ENCODE results near the gene ADAM12.

- TF ChIP-seq CTCF (IDR thresholded peaks at IDR 0.05; ENCODE audit: low read depth, low read length, missing input control) (no peak), SP1 (IDR thresholded peaks at IDR 0.05) (no peak), MAX (IDR thresholded peaks at IDR 0.05) (no peak), GABPA (IDR thresholded peaks at IDR 0.05 in 1 of 2, conservative IDR thresholded peaks at IDR 0.05 in 1 of 2) (no peak), EGR1 (IDR thresholded peaks at IDR 0.05; ENCODE audit: low read depth in 2 of 2) (no peak), RXRA (IDR thresholded peaks at IDR 0.05) (no peak), TAF1 (conservative IDR thresholded peaks at IDR 0.05) (no peak), RAD21 (IDR thresholded peaks at IDR 0.05) (no peak), JUND (IDR thresholded peaks at IDR 0.05) (no peak), ZBTB33 (IDR thresholded peaks at IDR 0.05) (no peak), YY1 (IDR thresholded peaks at IDR 0.05) (no peak)
- TF ChIP-seq, protein P1, sequence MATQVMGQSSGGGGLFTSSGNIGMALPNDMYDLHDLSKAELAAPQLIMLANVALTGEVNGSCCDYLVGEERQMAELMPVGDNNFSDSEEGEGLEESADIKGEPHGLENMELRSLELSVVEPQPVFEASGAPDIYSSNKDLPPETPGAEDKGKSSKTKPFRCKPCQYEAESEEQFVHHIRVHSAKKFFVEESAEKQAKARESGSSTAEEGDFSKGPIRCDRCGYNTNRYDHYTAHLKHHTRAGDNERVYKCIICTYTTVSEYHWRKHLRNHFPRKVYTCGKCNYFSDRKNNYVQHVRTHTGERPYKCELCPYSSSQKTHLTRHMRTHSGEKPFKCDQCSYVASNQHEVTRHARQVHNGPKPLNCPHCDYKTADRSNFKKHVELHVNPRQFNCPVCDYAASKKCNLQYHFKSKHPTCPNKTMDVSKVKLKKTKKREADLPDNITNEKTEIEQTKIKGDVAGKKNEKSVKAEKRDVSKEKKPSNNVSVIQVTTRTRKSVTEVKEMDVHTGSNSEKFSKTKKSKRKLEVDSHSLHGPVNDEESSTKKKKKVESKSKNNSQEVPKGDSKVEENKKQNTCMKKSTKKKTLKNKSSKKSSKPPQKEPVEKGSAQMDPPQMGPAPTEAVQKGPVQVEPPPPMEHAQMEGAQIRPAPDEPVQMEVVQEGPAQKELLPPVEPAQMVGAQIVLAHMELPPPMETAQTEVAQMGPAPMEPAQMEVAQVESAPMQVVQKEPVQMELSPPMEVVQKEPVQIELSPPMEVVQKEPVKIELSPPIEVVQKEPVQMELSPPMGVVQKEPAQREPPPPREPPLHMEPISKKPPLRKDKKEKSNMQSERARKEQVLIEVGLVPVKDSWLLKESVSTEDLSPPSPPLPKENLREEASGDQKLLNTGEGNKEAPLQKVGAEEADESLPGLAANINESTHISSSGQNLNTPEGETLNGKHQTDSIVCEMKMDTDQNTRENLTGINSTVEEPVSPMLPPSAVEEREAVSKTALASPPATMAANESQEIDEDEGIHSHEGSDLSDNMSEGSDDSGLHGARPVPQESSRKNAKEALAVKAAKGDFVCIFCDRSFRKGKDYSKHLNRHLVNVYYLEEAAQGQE (IDR thresholded peaks at IDR 0.05), result no peak
Measured at GRCh38 chr10:126074291-126074690, 314.0 kb downstream of the ADAM12 start.

All from liver (tissue), 3 donors.